Glutamatergic neuron (in vitro differentiated cells): ENCODE data around the gene GTF2F1. TPM values are rescaled to one million over a fixed set of nuclear protein-coding genes. Genes with fewer than 3 reads are reported as not detected.
A peak's percentile ranks its signal among the peaks of the same experiment; 100 is the strongest.

Source experiments
- DNase-seq: peaks from one replicate; pipeline ENCODE4 v3.0.0; 2022
- H3K27ac Mint-ChIP-seq: one replicate; pipeline ENCODE4 v1.8.0; 2020; ENCODE audit warnings: mild to moderate bottlenecking, mixed read lengths, inconsistent platforms; ENCODE audit not compliant: unreplicated experiment
- H3K27me3 Mint-ChIP-seq: one replicate; pipeline ENCODE4 v1.8.0; 2020; ENCODE audit warnings: mild to moderate bottlenecking, moderate library complexity, mixed read lengths, inconsistent platforms; ENCODE audit not compliant: unreplicated experiment
- H3K36me3 Mint-ChIP-seq: one replicate; pipeline ENCODE4 v1.8.0; 2020; ENCODE audit warnings: mild to moderate bottlenecking, mixed read lengths, inconsistent platforms; ENCODE audit not compliant: unreplicated experiment
- H3K4me1 Mint-ChIP-seq: one replicate; pipeline ENCODE4 v1.8.0; 2020; ENCODE audit warnings: mild to moderate bottlenecking, low read depth, mixed read lengths, inconsistent platforms; ENCODE audit not compliant: unreplicated experiment
- H3K4me3 Mint-ChIP-seq: one replicate; pipeline ENCODE4 v1.8.0; 2020; ENCODE audit warnings: mild to moderate bottlenecking, mixed read lengths, inconsistent platforms; ENCODE audit not compliant: unreplicated experiment
- H3K9me3 Mint-ChIP-seq: one replicate; pipeline ENCODE4 v1.8.0; 2020; ENCODE audit warnings: mild to moderate bottlenecking, moderate library complexity, mixed read lengths, inconsistent platforms; ENCODE audit not compliant: unreplicated experiment
- CTCF ChIP-seq: fragments of 200-600 bp; sonication (generic); IDR thresholded peaks from one replicate; pipeline ENCODE4 v1.5.0; 2021; ENCODE audit not compliant: partially characterized antibody, unreplicated experiment
- total RNA-seq: library from RNA; stranded (reverse); fragmentation: NEBNext Ultra II Directional; extraction: Animal tissue kit (Norgen Biotek cat#: 25700); gene quantifications from one replicate; pipeline ENCODE4 v1.2.1, GENCODE V29; 2021; ENCODE audit not compliant: unreplicated experiment

Gene GTF2F1
- total RNA-seq, 1 donor from 2014 or later: 56.0 TPM

GRCh38 chr19:6393983-6394412 lies 1.0 kb upstream of the GTF2F1 start:
- no peak for TF ChIP-seq CTCF
- no peak for DNase-seq
- peaks cover 6% of the 10 kb centered on the region for H3K9me3 Mint-ChIP-seq
- peak overlapping the region; percentile 87 for H3K27ac Mint-ChIP-seq
- peak overlapping the region; percentile 90 for H3K4me3 Mint-ChIP-seq
- H3K4me1 Mint-ChIP-seq: peaks cover 9% of the 10 kb centered on the region
- H3K36me3 Mint-ChIP-seq: no peaks in the 10 kb centered on the region
- H3K27me3 Mint-ChIP-seq: no peaks in the 10 kb centered on the region

GRCh38 chr19:6392221-6393073 lies 517 bp downstream of the GTF2F1 start:
- DNase-seq: no peak
- Mint-ChIP-seq H3K9me3 (peaks cover 6% of the 10 kb centered on the region), H3K36me3 (no peaks in the 10 kb centered on the region), H3K4me3 (peak overlapping the region; percentile 90), H3K27me3 (no peaks in the 10 kb centered on the region), H3K27ac (peak overlapping the region; percentile 52), H3K4me1 (peaks cover 9% of the 10 kb centered on the region)
- TF ChIP-seq CTCF: no peak

- Mint-ChIP-seq H3K27me3 (no peaks in the 10 kb centered on the region), H3K4me3 (no peak overlapping the region), H3K27ac (no peak overlapping the region), H3K36me3 (no peaks in the 10 kb centered on the region), H3K4me1 (peaks cover 6% of the 10 kb centered on the region), H3K9me3 (no peaks in the 10 kb centered on the region)
- no peak for DNase-seq
- no peak for TF ChIP-seq CTCF
Measured at GRCh38 chr19:6387372-6387771, 5.6 kb downstream of the GTF2F1 start.

GRCh38 chr19:6384381-6384780 lies 8.6 kb downstream of the GTF2F1 start:
- Mint-ChIP-seq H3K4me1 (no peaks in the 10 kb centered on the region), H3K27ac (no peak overlapping the region), H3K36me3 (peaks cover 6% of the 10 kb centered on the region), H3K4me3 (no peak overlapping the region), H3K27me3 (no peaks in the 10 kb centered on the region), H3K9me3 (no peaks in the 10 kb centered on the region)
- no peak for DNase-seq
- no peak for TF ChIP-seq CTCF

GRCh38 chr19:6383188-6383587 lies 9.8 kb downstream of the GTF2F1 start:
- H3K4me3 Mint-ChIP-seq: no peak overlapping the region
- H3K9me3 Mint-ChIP-seq: no peaks in the 10 kb centered on the region
- TF ChIP-seq CTCF: no peak

More at GRCh38 chr19:6383188-6383587, 9.8 kb downstream of the GTF2F1 start:
- no peak for DNase-seq
- H3K27me3 Mint-ChIP-seq: no peaks in the 10 kb centered on the region
- H3K4me1 Mint-ChIP-seq: no peaks in the 10 kb centered on the region
- H3K27ac Mint-ChIP-seq: no peak overlapping the region
- H3K36me3 Mint-ChIP-seq: peaks cover 6% of the 10 kb centered on the region
